HAP-1 (cell line): ENCODE results near the gene RAD51D.
A peak's percentile ranks its signal among the peaks of the same experiment; 100 is the strongest.
"Not testable (repeated sequence)": the region's sequence is repeated elsewhere in the genome, so short reads cannot be mapped to it uniquely, and the experiment has no call there.

Source experiments
- DNase-seq, 2 experiments: peaks; one replicate each; pipeline ENCODE4 v3.0.0-alpha.2; 2016 to 2020; ENCODE audit warnings: low spot score in 2 of 2
- H3K27me3 ChIP-seq: fragments of 250-450 bp; sonication (Bioruptor Pico); 2 replicates; pipeline ENCODE4 v1.5.1; 2020; ENCODE audit warnings: low read depth, mild to moderate bottlenecking, moderate library complexity
- H3K36me3 ChIP-seq: fragments of 250-450 bp; sonication (Bioruptor Pico); replicated peaks from 2 replicates; pipeline ENCODE4 v1.5.1; 2020; ENCODE audit warnings: mild to moderate bottlenecking
- H3K4me1 ChIP-seq: fragments of 250-450 bp; sonication (Bioruptor Pico); 2 replicates; pipeline ENCODE4 v1.5.1; 2020; ENCODE audit warnings: mild to moderate bottlenecking
- H3K4me3 ChIP-seq: fragments of 250-450 bp; sonication (Bioruptor Pico); 2 replicates; pipeline ENCODE4 v1.5.1; 2020; ENCODE audit warnings: mild to moderate bottlenecking, moderate library complexity
- H3K9me3 ChIP-seq: fragments of 250-450 bp; sonication (Bioruptor Pico); 2 replicates; pipeline ENCODE4 v1.5.1; 2020; ENCODE audit warnings: mild to moderate bottlenecking, moderate library complexity
- in situ Hi-C: fragments of 300-500 bp; cut with MboI; formaldehyde crosslinking; loops from 3 replicates; pipeline ENCODE4 v1.14.3; 2020; ENCODE audit warnings: low sequenced_read_pairs, inconsistent platforms, mixed read lengths

Gene RAD51D

GRCh38 chr17:35130392-35130791 is 10.7 kb upstream of the RAD51D start:
- peaks cover 44% of the 10 kb centered on the region for H3K36me3 ChIP-seq
- no peaks in the 10 kb centered on the region for H3K27me3 ChIP-seq
- in situ Hi-C loops, result no loop called here
- no peak for DNase-seq
- no peaks in the 10 kb centered on the region for H3K4me1 ChIP-seq
- no peaks in the 10 kb centered on the region; the same call in 1 of the 2 replicates for H3K9me3 ChIP-seq
- H3K4me3 ChIP-seq, result no peak overlapping the region

- H3K4me1 ChIP-seq, result no peaks in the 10 kb centered on the region
- no peak for DNase-seq
- no peaks in the 10 kb centered on the region; the same call in 1 of the 2 replicates for H3K9me3 ChIP-seq
- no peaks in the 10 kb centered on the region for H3K27me3 ChIP-seq
- peaks cover 40% of the 10 kb centered on the region for H3K36me3 ChIP-seq
- in situ Hi-C loops, result loop anchor here (10.0 kb wide), 2 partner anchors 595 to 705 kb away; no protein-coding TSS in a partner anchor
- no peak overlapping the region for H3K4me3 ChIP-seq
These were observed 10.3 kb upstream of the RAD51D start for GRCh38 chr17:35129973-35130351.

GRCh38 chr17:35129154-35129972 is 9.7 kb upstream of the RAD51D start:
- in situ Hi-C loops, result loop anchor here (10.0 kb wide), 2 partner anchors 595 to 705 kb away; no protein-coding TSS in a partner anchor
- H3K27me3 ChIP-seq, result no peaks in the 10 kb centered on the region
- no peak overlapping the region for H3K4me3 ChIP-seq
- no peaks in the 10 kb centered on the region for H3K4me1 ChIP-seq
- H3K36me3 ChIP-seq, result peaks cover 34% of the 10 kb centered on the region
- no peak for DNase-seq
- no peaks in the 10 kb centered on the region; the same call in 1 of the 2 replicates for H3K9me3 ChIP-seq

GRCh38 chr17:35127751-35128514 is 8.3 kb upstream of the RAD51D start:
- Histone ChIP-seq H3K27me3 (no peaks in the 10 kb centered on the region), H3K4me3 (no peak overlapping the region), H3K4me1 (no peaks in the 10 kb centered on the region), H3K9me3 (no peaks in the 10 kb centered on the region; the same call in 1 of the 2 replicates), H3K36me3 (peaks cover 20% of the 10 kb centered on the region)
- no peak for DNase-seq
- in situ Hi-C loops, result loop anchor here (10.0 kb wide), 2 partner anchors 593 to 703 kb away; no protein-coding TSS in a partner anchor

- Histone ChIP-seq H3K27me3 (no peaks in the 10 kb centered on the region), H3K9me3 (no peaks in the 10 kb centered on the region), H3K4me3 (no peak within 1 kb of the TSS), H3K36me3 (no peaks in the 10 kb centered on the region; the same call in 1 of the 2 replicates), H3K4me1 (peaks cover 7% of the 10 kb centered on the region; the same call in 1 of the 2 replicates)
- no peak for DNase-seq
- in situ Hi-C loops, result loop anchor here (5.0 to 10.0 kb wide), 3 partner anchors 124 to 697 kb away; no protein-coding TSS in a partner anchor
These were observed 1.7 kb upstream of the RAD51D start, which contains the start of gene FNDC8 for GRCh38 chr17:35121315-35121714. TSS of gene FNDC8 (plus strand) at chr17:35121615. CDS start at chr17:35121694, 79 bp downstream.

GRCh38 chr17:35117984-35118383 is 1.7 kb downstream of the RAD51D start:
- no peaks in the 10 kb centered on the region for H3K9me3 ChIP-seq
- no peak overlapping the region for H3K4me3 ChIP-seq
- no peaks in the 10 kb centered on the region for H3K27me3 ChIP-seq
- H3K36me3 ChIP-seq, result peaks cover 4% of the 10 kb centered on the region; the same call in 1 of the 2 replicates
- H3K4me1 ChIP-seq, result peaks cover 7% of the 10 kb centered on the region
- in situ Hi-C loops, result no loop called here
- DNase-seq, result peak in 1 of 2 experiments; percentile 46

- Histone ChIP-seq H3K36me3 (peaks cover 4% of the 10 kb centered on the region; the same call in 1 of the 2 replicates), H3K9me3 (no peaks in the 10 kb centered on the region), H3K27me3 (no peaks in the 10 kb centered on the region), H3K4me1 (peaks cover 7% of the 10 kb centered on the region), H3K4me3 (no peak overlapping the region)
- in situ Hi-C loops, result no loop called here
- DNase-seq, result no peak
These were observed 2.8 kb downstream of the RAD51D start for GRCh38 chr17:35116845-35117244.

- peaks cover 13% of the 10 kb centered on the region for H3K4me1 ChIP-seq
- in situ Hi-C loops, H3K9me3 ChIP-seq, H3K27me3 ChIP-seq, H3K4me3 ChIP-seq, DNase-seq: not testable (repeated sequence)
- H3K36me3 ChIP-seq, result peaks cover 17% of the 10 kb centered on the region
These were observed 8.9 kb downstream of the RAD51D start for GRCh38 chr17:35110791-35111190.

- no peaks in the 10 kb centered on the region for H3K27me3 ChIP-seq
- DNase-seq, result no peak
- in situ Hi-C loops, result no loop called here
- H3K4me1 ChIP-seq, result peaks cover 13% of the 10 kb centered on the region
- peaks cover 10% of the 10 kb centered on the region for H3K9me3 ChIP-seq
- H3K36me3 ChIP-seq, result peaks cover 45% of the 10 kb centered on the region
- no peak overlapping the region for H3K4me3 ChIP-seq
These were observed 14.7 kb downstream of the RAD51D start for GRCh38 chr17:35104844-35105450.

- Histone ChIP-seq H3K36me3 (peaks cover 54% of the 10 kb centered on the region), H3K4me3 (no peak overlapping the region), H3K4me1 (peaks cover 4% of the 10 kb centered on the region), H3K9me3 (no peaks in the 10 kb centered on the region), H3K27me3 (no peaks in the 10 kb centered on the region)
- in situ Hi-C loops, result no loop called here
- no peak for DNase-seq
These were observed 16.4 kb downstream of the RAD51D start for GRCh38 chr17:35103271-35103670.

- H3K9me3 ChIP-seq, result no peaks in the 10 kb centered on the region
- DNase-seq, result no peak
- in situ Hi-C loops, result no loop called here
- H3K4me1 ChIP-seq, result no peaks in the 10 kb centered on the region
- no peak overlapping the region for H3K4me3 ChIP-seq
- peaks cover 49% of the 10 kb centered on the region for H3K36me3 ChIP-seq
- H3K27me3 ChIP-seq, result no peaks in the 10 kb centered on the region
These were observed 17.9 kb downstream of the RAD51D start for GRCh38 chr17:35101725-35102124.

- in situ Hi-C loops, result no loop called here
- H3K36me3 ChIP-seq, result peaks cover 42% of the 10 kb centered on the region
- DNase-seq, result no peak
These were observed 18.6 kb downstream of the RAD51D start for GRCh38 chr17:35101036-35101435.

GRCh38 chr17:35099908-35100307 is 19.8 kb downstream of the RAD51D start:
- peaks cover 31% of the 10 kb centered on the region for H3K36me3 ChIP-seq

More at GRCh38 chr17:35101036-35101435, 18.6 kb downstream of the RAD51D start:
- no peaks in the 10 kb centered on the region for H3K27me3 ChIP-seq
- no peak overlapping the region for H3K4me3 ChIP-seq
- no peaks in the 10 kb centered on the region for H3K4me1 ChIP-seq
- no peaks in the 10 kb centered on the region for H3K9me3 ChIP-seq

More at GRCh38 chr17:35099908-35100307, 19.8 kb downstream of the RAD51D start:
- Histone ChIP-seq H3K27me3 (no peaks in the 10 kb centered on the region), H3K4me3 (no peak overlapping the region), H3K4me1 (no peaks in the 10 kb centered on the region), H3K9me3 (no peaks in the 10 kb centered on the region)
- DNase-seq, result no peak
- in situ Hi-C loops, result no loop called here
